DND-41 (cell line): ENCODE data around the gene CD22.

ENCODE experiments used
- EZH2 ChIP-seq: IDR thresholded peaks from 3 replicates; pipeline ENCODE4 v1.6.1; 2012; ENCODE audit warnings: borderline replicate concordance, low read depth, mild to moderate bottlenecking, moderate library complexity, low read length, inconsistent platforms; ENCODE audit not compliant: severe bottlenecking
- TF ChIP-seq, protein P1 (sequence below): IDR thresholded peaks from 2 replicates; pipeline ENCODE4 v1.5.1; 2012; ENCODE audit warnings: borderline replicate concordance, low read length, moderate library complexity, mild to moderate bottlenecking; ENCODE audit not compliant: poor library complexity, severe bottlenecking; ENCODE audit errors: extremely low read depth

DNA sequence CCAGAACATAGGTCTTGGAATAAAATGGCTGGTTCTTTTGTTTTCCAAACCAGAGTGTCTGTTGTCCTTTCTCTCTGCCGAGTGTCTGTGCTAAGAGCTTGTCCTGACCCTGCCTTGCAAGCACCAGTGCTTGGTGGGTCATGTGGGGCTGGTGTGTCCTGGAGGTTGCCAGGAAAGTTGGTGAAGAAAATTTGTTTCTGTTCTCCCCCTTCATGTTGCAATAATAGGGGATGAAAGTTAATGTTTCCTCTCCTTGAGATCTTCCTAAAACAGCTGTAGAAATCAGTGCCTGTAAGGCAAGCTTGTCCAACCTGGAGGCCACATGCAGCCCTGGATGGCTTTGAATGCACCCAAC lies 43.9 kb upstream of the CD22 start:
- TF ChIP-seq, protein P1, sequence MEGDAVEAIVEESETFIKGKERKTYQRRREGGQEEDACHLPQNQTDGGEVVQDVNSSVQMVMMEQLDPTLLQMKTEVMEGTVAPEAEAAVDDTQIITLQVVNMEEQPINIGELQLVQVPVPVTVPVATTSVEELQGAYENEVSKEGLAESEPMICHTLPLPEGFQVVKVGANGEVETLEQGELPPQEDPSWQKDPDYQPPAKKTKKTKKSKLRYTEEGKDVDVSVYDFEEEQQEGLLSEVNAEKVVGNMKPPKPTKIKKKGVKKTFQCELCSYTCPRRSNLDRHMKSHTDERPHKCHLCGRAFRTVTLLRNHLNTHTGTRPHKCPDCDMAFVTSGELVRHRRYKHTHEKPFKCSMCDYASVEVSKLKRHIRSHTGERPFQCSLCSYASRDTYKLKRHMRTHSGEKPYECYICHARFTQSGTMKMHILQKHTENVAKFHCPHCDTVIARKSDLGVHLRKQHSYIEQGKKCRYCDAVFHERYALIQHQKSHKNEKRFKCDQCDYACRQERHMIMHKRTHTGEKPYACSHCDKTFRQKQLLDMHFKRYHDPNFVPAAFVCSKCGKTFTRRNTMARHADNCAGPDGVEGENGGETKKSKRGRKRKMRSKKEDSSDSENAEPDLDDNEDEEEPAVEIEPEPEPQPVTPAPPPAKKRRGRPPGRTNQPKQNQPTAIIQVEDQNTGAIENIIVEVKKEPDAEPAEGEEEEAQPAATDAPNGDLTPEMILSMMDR = no peak
- TF ChIP-seq EZH2 = no peak
